ENCODE results near the gene FAM229B.

Gene FAM229B

DNA sequence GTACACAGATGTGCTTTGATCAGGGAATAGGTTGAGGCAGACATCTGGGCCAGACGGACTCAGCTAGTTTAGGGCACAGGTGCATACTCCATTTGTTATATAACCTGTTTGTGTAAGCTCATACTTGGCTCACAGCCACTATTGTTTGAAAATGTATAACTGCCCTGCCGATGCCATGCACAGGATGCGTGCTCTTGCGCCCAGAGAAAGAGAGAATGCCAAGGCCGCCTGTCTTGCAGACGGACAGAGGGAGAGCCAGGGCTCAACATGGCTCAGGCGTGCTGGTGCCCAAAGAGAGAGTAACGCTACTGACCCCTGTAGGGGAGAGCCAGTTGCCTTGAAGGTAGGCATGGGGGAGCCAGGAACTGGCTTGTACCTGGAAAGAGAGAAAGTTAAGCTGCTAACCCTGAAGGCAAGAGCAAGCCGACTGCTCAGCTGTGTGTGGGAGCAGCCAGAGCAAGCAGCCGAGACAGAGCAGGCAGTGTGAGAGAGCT is 57.7 kb downstream of the FAM229B start:
- in situ Hi-C loops (cut with HindIII; ENCODE audit: low sequenced_read_pairs): no loop called here
- TF ChIP-seq, protein P1, sequence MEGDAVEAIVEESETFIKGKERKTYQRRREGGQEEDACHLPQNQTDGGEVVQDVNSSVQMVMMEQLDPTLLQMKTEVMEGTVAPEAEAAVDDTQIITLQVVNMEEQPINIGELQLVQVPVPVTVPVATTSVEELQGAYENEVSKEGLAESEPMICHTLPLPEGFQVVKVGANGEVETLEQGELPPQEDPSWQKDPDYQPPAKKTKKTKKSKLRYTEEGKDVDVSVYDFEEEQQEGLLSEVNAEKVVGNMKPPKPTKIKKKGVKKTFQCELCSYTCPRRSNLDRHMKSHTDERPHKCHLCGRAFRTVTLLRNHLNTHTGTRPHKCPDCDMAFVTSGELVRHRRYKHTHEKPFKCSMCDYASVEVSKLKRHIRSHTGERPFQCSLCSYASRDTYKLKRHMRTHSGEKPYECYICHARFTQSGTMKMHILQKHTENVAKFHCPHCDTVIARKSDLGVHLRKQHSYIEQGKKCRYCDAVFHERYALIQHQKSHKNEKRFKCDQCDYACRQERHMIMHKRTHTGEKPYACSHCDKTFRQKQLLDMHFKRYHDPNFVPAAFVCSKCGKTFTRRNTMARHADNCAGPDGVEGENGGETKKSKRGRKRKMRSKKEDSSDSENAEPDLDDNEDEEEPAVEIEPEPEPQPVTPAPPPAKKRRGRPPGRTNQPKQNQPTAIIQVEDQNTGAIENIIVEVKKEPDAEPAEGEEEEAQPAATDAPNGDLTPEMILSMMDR (IDR thresholded peaks at IDR 0.05; ENCODE audit: low read depth, low read length): no peak
- DNase-seq (ENCODE audit: low read depth, low spot score): no peak
- H3K4me3 ChIP-seq (ENCODE audit: low read depth, low read length): no peak overlapping the region

DNA sequence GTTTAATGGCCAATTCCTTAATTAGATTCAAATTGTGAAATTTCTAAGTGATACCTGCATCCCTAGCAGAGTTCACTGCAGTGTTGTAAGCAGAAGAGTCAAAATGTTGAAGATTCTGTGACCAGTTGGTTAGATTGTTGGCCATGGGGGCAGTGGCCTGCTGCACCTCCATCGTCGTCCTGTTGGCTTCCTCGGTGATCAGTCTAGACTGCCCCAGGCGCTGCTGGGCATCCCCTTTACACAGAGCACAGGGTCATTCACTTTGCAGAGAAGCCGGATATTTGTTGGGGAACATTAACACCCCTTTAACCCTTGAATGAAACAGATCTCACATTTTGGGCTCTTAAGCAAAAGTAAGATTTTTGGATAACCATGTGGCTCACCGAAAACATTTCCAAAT is 60.7 kb downstream of the FAM229B start:
- no peak overlapping the region for H3K4me3 ChIP-seq (ENCODE audit: low read depth, low read length)
- DNase-seq (ENCODE audit: low read depth, low spot score): no peak
- in situ Hi-C loops (cut with HindIII; ENCODE audit: low sequenced_read_pairs): no loop called here
- TF ChIP-seq, protein P1 (IDR thresholded peaks at IDR 0.05; ENCODE audit: low read depth, low read length): no peak

DNA sequence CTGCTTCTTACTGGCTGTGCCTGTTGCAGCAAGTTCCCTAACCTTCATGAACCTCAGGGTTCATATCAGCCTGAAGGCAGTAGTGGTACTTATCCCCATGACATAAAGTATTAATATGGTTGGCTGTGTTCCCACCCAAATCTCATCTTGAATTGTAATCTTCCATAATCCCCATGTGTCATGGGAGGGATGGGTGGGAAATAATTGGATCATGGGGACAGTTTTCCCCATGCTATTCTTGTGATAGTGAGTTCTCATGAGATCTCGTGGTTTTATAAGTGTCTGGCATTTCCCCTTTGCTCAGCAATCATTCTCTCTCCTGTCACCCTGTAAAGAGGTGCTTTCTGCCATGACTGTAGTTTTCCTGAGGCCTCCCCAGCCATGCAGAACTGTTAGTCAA is 61.8 kb downstream of the FAM229B start:
- H3K4me3 ChIP-seq (ENCODE audit: low read depth, low read length): no peak overlapping the region
- DNase-seq (ENCODE audit: low read depth, low spot score): no peak
- TF ChIP-seq, protein P1 (IDR thresholded peaks at IDR 0.05; ENCODE audit: low read depth, low read length): no peak
- in situ Hi-C loops (cut with HindIII; ENCODE audit: low sequenced_read_pairs): no loop called here

DNA sequence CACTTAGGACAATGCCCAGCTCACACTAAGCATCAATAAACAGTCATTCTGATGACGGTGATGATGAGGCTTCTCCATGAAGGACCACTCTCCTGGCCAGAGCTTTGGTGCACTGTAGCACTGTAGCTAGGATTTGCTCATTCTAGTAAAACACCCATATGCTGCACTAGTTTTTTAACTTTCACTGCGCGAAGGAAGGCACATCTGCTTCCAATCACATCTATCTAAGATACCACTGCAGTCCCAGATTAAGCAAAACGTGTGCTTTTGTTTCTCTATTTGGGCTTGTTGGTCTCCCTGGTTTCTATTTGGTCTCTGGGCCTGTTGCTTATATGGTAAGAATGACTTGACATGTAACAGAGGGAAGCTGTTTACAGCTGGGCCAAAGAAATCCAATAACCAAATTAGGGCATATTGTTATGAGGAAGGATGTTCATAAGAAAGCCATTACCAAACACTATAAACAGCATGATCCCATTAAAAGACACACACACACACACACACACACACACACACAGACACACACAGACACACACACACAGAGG is 62.4 kb downstream of the FAM229B start:
- in situ Hi-C loops (cut with HindIII; ENCODE audit: low sequenced_read_pairs): no loop called here
- H3K4me3 ChIP-seq (ENCODE audit: low read depth, low read length): no peak overlapping the region
- TF ChIP-seq, protein P1 (IDR thresholded peaks at IDR 0.05; ENCODE audit: low read depth, low read length): no peak
- no peak for DNase-seq (ENCODE audit: low read depth, low spot score)

DNA sequence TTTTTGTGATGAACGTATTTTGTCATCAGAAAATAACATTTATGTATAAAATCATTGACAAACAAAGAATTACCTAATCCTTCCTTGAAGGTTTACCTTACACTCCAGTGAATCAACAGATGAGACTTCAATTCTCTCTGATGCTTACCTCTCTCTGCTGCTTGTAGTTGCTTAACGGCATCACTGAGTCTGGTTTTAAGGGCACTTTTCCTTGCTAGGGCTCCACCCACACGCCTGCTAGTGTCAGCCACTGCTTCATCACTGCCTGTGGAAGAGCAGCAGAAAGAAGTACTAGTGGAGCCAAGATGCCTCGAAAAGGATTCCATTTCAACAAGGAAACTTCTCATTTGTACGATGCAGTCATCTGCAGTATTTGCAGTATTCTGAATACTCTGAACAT is 63.0 kb downstream of the FAM229B start:
- DNase-seq (ENCODE audit: low read depth, low spot score): no peak

More for the DNA sequence above, 63.0 kb downstream of the FAM229B start:
- in situ Hi-C loops (cut with HindIII; ENCODE audit: low sequenced_read_pairs): no loop called here
- no peak overlapping the region for H3K4me3 ChIP-seq (ENCODE audit: low read depth, low read length)
- TF ChIP-seq, protein P1 (IDR thresholded peaks at IDR 0.05; ENCODE audit: low read depth, low read length): no peak

Measured in astrocyte of the spinal cord (primary cell).